ENCODE data around the gene FANCC. TPM values are rescaled to one million over a fixed set of nuclear protein-coding genes. Genes with fewer than 3 reads are reported as not detected.
"Not testable (repeated sequence)": the region's sequence is repeated elsewhere in the genome, so short reads cannot be mapped to it uniquely, and the experiment has no call there.

The FANCC gene
- polyA plus RNA-seq, 12 donors: 12.3 to 21.9 (median 16.5) TPM; not detected in 1

DNA sequence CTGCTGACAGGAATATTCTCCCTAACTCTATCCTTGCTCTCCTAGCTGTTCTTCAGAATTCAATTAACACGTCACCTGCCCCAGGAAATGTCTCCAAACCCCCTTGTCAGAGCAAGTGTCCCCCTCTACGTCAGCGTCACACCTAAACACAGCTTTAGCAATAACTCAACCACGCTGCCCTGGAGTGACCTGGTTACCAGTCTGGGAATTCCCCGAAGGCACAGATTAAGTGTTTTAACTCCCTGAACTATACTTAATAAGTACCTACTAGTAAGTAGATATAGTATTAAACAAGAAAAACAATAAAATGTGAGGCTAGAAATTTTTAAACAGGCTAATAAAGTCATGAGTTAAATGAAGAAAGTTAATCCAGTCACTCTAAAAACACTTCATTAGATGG is 78.4 kb downstream of the FANCC start:
- no peak for DNase-seq

DNA sequence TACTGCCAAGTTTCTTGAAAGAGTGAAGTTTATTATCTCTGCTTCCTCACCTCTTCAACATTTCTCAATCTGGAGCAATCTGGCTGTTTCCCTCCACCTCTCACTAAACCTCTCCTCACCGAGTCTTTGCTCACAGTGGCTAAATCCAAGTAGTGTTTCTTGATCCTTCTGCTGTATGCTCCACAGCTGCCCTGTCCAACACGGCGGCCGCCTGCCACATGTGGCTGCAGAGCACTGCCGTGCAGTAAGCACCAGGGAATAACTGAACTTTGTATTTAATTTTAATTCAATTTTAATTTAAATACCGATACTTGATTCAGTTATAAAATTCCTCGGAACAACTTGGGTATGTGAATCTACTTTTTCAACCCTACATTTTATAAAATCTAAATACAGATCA is 80.2 kb downstream of the FANCC start:
- DNase-seq: no peak

DNA sequence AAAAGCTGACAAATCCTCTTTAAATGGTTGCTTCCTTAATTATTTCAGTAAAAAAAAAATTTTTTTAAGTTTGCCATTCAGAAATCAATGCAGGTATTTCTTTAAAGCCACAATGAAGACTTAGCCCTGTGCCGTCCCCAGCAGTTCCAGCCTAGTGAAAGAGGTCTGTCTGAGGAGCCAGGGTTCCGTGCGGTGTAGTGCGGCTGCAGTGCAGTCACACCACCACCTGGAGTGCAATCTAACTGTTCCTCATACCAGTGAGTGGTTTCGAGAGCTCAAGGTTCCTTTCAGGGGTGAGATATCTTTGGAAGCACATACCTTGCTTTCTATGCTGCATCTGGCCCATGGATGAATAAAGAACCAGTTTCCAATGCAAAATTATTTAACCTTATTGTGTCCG is 87.5 kb downstream of the FANCC start:
- no peak for DNase-seq

DNA sequence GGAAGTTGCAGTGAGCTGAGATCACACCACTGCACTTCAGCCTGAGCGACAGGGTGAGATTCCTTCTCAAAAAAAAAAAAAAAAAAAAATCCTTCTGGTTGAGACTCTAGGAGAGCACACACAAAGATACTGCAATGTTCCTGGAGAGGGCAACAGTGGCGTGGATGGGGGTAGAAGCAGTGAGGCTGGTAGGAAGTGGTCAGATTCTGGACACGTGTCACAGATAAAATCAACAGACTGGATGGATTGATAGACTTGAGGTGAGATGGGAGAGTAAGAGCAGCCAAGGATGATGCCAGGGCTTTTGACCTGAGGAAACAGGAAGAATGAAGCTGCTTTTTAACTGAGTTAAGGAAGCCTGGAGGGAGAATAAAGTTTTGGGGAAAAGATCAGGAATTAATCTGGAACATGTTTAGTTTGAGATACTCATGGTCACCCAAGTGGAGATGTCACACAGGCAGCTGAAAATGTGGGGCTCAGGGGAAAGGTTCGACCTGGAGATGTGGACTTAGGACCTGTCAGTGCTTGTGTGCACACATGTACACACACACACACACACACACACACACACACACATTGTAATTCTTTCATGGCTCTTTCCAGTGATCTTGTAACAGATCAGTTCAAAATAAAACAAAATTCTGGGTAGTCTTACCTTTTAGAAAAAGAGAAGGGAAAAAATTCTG is 88.1 kb downstream of the FANCC start:
- no peak for DNase-seq

DNA sequence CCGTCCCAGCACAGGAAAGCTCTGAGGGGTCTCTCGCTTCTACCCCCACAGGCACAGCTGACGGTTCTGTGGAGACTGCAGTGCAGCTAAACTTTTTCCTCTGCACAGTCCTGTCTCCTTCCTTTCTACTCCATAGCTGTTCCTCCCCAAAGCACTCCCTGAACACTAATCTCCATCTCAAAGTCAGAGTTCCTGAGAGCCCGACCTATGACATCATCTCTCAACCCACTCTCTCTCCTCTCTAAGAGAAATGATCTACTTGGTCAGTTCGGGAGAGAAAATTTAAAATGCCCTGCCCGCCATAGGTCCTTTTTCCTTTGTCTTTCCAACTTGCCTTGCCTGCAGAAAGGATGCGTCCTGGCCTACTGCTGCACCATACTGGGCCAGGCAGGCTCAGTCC is 90.6 kb downstream of the FANCC start:
- no peak for DNase-seq

DNA sequence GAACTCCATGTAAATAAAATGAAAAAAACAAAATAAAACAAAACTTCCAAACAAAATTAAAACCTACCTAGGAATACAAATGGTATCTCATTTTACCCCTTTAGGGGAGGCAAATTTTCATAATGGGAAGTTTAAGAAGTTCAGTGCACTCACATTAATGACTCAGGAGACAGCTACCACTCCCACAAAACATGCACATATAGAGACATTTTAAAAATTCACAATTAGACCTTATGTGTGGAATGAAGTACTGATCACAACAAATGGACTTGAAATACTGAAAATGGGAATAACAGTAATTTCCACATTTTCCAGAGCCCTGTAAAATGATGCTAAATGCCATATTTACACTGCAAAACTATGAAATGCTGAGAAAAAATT is 91.8 kb downstream of the FANCC start:
- no peak for DNase-seq

DNA sequence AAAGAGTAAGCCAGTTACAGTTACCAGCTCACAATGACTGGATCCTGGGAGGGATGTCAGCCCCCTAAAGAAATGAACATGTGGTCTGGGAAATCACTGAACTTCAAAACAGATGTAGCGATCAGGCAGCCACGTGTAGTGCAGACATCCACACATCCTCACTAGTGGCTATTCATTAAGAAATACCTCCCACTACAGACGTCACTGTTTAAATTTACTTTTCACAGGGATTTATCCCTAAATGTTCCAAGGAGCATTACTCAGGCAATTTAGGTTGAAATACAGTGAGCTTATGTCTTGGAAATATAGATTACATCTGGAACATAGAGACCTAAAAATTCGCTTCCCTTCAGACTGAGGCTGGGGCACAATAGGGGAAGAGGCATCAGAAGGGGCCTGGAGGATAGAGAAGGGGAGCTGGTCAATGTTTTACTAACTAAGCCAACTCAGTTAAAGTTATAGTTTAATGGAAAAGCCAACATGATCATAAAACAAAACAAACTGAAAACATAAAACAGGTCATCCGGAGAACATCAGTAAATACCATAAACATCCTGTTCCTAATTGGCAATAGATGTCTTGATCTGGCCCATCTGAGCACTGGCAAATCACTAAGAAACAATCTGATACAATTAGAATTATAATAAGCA is 92.3 kb downstream of the FANCC start:
- DNase-seq: no peak

DNA sequence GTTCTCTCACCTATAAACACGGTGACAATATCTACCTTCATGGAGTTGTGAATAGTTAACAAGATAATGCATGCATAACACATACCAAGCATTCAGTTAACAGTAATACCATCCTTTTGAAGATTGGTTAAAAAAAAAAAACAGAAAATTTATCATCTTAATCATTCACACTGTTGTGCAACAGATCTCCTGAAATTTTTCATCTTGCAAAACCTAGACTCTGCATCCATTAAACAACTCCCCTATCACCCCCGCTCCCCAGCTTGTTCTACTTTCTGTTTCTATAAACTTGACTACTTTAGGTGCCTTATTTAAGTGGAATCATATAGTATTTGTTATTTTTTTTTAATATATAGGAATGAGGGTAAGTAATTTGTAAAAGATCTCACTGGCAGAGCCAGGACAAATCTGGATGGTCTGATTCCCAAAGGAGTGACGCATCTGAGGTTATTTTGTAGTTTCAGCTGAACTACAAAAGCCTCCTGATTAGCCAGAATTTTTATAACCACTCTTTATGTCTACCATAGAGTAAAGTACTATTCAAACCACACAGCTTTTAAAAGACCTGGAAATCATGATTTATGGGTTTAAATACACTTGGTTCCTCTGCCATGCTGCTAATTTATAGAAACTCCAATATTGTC is 93.0 kb downstream of the FANCC start:
- no peak for DNase-seq

DNA sequence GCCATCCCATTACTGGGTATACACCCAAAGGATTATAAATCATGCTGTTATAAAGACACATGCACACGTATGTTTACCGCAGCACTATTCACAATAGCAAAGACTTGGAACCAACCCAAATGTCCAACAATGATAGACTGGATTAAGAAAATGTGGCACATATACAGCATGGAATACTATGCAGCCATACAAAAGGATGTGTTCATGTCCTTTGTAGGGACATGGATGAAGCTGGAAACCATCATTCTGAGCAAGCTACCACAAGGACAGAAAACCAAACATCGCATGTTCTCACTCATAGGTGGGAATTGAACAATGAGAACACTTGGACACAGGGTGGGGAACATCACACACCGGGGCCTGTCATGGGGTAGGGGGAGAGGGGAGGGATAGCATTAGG is 97.2 kb downstream of the FANCC start:
- not testable (repeated sequence) for DNase-seq

DNA sequence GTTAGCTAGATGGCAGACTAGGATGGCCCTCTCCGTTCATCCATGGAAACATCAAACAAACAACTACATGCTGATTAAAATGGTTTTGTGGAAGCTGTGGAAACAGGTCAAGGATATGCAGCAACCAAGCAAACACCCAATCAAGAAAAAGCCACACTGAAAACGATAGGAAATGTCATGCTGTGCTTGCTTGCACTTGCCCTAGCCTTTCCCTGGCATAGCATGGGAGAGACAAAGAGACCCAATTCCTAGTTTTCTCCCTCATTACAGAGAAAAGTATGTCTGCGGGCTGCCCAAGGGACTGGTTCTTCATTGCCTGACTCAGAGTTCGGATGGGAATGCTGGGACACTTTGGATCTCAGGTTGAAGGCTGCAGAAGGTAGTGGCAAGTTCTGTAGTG is 98.7 kb downstream of the FANCC start:
- DNase-seq: no peak

DNA sequence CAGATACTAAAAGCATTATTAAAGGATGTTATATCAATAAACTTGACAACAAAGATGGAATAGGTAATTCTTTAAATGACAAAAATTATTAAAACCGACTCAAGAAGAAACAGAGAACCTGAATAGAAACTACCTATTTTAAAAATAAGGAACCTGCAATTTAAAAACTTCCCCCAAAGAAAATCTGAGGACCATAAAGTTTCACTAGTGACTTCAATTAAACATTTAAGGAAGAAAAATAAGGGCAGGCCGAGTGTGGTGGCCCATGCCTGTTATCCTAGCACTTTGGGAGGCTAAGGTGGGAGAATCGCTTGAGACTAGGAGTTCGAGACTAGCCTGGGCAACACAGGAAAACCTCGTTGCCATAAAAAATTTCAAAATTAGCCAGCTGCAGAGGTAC is 99.6 kb downstream of the FANCC start:
- DNase-seq: no peak

DNA sequence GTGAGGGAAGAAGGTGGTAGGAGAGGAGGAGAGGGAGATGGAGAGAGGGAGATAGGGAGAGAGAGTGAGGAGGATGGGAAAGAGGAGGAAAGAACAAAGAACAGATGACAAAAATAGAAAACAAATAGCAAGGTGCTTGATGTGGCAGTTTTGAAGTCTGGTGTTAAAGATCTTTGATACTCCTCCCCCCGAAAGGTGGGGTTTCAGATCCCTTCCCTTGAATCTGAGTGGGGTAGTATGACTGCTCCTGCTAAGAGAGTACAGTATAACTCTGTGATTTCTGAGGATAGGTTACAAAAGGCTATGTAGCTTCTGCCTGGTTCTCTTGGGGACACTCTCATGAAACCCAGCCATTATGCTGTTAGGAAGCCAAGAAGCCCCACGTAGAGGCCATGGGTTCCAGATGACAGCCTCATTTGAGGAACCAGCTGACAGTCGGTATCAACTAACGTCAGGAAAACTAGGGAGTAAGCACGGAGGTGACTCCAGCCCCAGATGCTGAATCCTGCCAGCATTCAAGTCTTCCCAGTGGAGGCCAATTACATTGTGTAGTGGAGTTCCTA is 102.1 kb downstream of the FANCC start:
- DNase-seq: no peak

DNA sequence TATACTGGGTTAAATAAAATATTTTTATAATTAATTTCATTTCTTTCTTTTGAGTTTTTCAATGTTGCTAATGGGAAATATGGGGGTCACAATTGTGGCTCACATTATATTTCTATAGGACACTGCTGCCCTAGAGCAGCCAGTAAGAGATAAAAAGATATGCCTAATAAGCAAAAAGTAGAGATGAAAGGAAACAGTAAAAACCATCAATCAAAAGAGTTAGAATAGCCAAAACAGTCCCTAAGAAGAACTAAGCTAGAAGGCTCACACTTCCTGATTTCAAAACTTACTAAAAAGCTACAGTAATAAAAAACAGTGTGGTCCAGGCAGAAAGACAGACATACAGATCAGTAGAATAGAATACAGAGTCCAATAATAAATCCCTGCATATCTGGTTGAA is 104.4 kb downstream of the FANCC start:
- DNase-seq: no peak

DNA sequence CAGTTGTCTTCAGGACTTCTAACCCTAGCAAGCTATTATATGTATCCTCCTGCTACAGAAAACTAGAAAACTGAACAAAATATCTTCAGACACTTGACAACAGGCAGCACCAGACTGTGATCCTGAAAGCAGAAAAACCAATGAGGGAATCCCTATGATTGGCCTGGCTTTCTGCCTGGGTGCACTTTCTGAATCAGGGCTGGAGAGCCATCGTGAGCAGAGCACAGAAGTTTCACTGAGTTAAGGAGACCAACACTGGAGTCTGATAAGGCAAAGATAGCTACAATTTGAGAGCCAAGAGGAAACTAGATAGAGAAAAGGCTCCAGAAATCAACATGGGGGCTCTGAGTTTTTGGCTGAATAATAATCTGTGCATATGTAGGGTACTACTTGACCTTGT is 106.5 kb downstream of the FANCC start:
- no peak for DNase-seq

DNA sequence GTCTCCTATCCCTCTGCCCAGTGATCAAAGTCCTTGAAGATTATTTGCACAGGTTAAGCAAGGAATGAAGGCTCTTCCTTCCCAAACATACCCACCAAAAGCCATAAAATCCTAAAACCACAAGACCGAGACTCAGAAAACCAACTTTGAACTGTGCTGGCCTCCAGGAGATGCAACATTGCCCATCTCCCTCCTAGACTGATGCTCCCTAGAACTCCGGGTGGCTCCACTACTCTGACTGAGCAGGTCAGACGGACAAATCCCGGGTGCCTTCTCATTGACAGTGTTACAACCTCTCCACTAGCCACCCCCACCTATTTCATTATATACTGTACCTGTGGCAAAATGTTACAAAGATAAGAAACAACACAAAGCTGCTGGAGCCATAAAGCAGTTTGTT is 110.1 kb downstream of the FANCC start:
- DNase-seq: no peak

DNA sequence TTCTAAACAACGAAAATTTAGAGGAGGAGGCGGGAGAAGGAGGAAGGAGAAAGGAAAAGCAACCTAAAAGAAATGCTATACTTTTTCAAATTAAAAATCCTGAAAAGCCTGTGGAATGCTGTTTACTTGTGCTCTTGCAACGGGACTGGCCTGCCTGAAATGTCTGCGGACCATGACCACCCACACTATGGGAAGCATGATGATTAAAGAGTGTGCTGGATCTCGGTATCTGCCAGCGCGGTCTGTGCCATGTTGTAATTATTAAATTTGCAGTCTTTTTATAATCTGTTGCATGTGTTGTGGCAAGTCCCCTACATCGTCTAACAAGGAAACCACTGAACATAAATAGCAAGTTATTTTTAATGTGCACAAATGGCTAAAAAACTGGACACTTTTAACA is 111.4 kb downstream of the FANCC start:
- no peak for DNase-seq

DNA sequence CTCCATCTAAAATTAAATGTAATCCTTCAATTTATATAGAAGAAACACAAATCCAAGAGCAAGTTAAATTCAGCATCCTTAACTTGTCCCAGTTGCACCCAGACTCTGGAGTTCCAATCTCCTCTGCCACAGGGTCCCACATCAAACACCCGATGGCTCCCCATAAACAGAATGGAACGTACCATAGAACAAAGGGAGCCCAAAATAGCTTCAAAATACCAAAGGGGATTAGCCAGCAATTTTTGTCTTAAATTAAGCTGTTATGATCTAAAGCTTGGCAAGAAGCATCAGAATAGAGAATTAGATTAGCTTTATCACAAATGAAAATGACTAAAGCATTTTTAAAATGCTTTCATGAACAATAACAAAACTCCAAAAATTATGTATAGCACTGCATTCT is 112.8 kb downstream of the FANCC start:
- DNase-seq: no peak

DNA sequence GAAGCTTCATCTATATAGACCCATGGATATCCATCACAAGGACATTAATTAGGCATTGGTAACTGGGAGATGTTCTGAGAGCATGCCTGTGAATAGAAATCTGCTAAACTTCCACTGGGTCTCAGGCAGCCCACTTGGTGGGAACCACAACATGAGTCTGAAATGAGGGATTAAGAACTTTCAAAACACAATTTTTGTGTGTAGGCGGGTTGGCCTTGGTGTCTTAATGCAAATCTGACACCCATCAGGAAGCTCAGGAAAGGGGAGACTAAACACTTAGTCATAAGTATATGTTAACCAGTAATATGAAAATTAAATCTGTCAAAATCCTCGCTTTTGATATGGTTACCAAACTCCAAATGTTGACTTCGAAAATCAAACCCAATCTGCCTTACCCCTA is 113.2 kb downstream of the FANCC start:
- no peak for DNase-seq

DNA sequence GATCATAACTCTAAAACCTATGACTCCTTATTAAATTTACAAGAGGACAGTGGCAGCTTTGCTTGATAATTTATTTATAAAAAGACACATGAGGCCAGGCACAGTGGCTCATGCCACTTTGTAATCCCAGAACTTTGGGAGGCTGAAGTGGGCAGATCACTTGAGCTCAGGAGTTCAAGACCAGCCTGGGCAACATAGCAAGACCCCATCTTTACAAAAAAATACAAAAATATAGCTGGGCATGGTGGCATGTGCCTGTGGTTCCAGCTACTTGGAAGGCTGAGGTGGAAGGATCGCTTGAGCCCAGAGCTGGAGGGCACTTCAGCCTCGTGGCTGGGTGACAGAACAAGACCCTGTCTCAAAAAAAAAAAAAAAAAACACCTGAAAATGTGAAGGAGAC is 114.5 kb downstream of the FANCC start:
- DNase-seq: not testable (repeated sequence)

DNA sequence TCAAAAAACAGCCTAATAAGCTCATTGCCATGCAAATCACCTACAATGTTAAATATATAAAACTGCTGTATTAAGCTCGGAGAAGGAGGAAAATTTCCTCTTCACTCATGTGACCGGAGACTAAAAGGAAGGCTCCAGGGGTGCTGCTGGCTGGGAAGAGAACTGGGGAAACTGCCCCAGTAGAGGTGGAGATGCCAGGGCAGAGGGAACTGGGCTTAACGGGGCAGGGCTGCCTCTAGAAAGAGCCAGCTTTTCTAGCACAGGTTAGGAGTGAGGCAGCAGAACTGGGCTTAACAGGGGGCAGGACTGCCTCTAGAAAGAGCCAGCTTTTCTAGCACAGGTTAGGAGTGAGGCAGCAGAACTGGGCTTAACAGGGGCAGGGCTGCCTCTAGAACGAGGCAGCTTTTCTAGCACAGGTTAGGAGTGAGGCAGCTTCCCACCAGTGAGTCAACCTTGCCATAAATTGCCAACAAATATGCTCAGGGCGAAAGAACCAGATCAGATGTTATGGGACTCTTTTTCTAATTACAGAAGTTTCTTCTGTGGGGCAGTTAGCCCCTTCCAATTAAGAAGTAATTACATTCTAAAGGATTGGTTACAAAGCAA is 115.3 kb downstream of the FANCC start:
- DNase-seq: no peak

DNA sequence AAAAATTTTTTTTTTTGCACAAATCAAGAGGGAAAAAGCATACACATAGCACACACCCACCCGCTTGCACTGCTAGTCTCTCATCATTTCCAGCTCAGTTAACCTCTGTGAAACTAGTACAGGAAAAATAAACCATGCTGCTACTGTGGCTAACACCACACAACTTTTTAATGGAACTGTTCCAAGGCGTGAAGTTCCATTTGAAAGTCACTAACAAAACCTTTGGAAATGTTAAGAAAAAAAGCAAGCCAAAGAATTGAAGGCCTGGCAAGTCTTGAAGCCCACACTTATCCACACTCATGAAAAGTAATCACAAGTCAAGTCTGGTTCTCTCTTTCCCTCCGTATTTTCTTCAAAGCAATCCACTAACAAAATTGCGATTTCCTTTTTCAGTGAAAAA is 116.3 kb downstream of the FANCC start:
- no peak for DNase-seq

DNA sequence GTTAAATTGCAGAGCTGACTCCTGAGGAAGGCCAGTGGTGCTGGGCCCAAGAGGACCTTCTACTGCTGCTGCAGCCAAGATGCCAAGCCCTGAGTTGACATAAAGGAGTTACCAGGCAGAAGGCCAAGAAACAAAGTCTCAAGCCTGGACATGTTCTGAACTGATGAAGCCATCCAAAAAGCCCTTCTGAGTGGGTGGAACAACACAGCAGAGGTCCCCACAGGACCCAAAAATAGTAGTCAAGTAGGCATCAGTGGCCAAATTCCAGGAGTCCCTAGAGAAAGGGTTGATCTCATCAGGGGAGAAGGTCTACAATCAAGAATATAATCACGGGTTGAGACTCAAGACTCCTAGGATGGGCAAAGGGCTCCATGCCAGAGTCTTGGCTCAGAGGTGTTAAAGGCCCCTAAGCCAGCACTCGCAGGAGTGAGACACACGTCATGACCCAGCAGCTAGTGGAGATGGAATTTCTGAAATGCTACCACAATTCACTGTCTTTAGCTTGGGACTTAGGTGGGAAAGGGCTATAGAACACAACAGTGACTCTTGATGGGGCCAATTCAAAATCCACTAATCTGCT is 119.7 kb downstream of the FANCC start:
- DNase-seq: no peak
